Measurements from ENCODE around the gene DBP. TPM values are rescaled to one million over a fixed set of nuclear protein-coding genes. Genes with fewer than 3 reads are reported as not detected.

Gene DBP
- total RNA-seq, 8 experiments from 2014 or later, result 3.3 to 19.6 (median 10.4) TPM

DNA sequence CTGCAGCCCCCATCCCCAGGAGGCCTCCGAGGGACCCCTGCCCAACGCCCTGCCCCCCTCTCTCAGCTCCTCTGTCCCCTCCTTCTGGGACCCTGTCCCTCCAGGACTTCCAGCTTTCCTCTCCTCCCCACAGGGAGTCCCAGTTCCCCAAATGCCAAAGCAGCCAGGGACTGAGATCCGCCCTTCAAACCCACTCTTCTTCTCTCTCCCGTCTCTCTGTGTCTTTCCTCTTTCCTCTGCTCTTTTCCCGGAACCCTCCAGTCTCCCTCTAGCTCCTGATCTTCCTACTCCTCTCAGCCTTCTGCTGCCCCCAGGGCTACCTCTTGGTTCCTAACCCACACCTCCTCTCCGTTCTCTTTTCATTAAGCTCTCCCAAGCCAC is 8.4 kb upstream of the DBP start:
- ATAC-seq (replicated peaks in 6 of 8), result peak in 5 of 8 experiments; percentile 3 to 25 (median 5)
- WGBS, 10 experiments, result 0% methylated on average over 1 to 3 of the region's 6 CpGs; no CpG with 5 or more reads in 4 of the 10 experiments
- in situ Hi-C loops (cut with MboI; ENCODE audit: low pct_unique_long_range_greater_than_20kb in 2 of 9, low sequenced_read_pairs in 9 of 9, unreplicated experiment in 9 of 9), result loop anchor here in 1 of 9 experiments (25.0 kb wide), 1 partner anchor 317 kb away; the partner anchor contains the start of genes BAX and FTL
- Histone ChIP-seq H3K4me1 (replicated peaks in 1 of 2) (peaks cover 4 to 5% of the 10 kb centered on the region in 2 donors), H3K4me3 (peak overlapping the region; percentile 42 to 54 (median 50)), H3K27ac (peak overlapping the region; percentile 81 to 85)

DNA sequence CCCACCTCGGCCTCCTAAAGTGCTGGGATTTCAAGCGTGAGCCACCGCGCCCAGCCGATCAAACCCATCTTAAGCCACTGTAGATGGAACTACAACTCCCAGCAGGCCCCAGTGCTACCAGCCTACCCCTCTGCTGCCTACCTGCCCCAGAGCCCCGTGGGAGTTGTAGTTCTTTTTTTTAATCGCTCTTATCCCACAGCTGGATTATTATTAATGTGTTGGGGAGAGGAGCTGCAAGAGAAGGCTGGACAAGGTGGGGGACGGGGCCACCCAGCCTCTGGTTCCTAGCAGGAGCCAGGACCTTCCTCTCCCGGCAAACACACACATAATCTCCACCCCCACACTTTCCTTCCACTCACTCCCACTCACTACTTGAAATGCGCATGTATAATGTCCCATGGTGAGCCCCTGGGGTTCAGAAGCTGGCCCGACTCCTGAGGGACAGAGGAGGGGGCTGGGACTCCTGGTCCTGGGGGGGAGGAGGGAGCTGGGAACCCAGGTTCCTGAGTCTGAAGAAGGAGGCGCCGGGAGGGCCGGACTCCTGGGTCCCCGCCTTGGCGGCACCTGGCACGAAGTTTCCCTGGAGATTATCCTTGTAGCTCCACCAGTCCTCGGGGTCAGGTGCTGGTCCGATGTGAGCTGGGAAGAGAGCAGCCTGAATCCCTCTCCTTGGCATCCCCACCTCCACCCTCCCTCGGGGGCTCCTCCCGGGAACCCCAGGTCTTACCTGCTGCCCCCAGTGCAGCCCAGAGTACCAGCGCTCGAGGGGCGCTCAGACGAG is 7.8 kb upstream of the DBP start:
- Histone ChIP-seq H3K4me3 (peak overlapping the region; percentile 42 to 54 (median 50)), H3K4me1 (replicated peaks in 1 of 2) (peaks cover 4 to 5% of the 10 kb centered on the region in 2 donors), H3K27ac (peak overlapping the region; percentile 81 to 85)
- in situ Hi-C loops (cut with MboI; ENCODE audit: low pct_unique_long_range_greater_than_20kb in 2 of 9, low sequenced_read_pairs in 9 of 9, unreplicated experiment in 9 of 9), result loop anchor here in 1 of 9 experiments (25.0 kb wide), 1 partner anchor 317 kb away; the partner anchor contains the start of genes BAX and FTL
- ATAC-seq (replicated peaks in 6 of 8), result peak; percentile 38 to 69 (median 52)
- 0 to 20% (median 0%) methylated on average over 1 to 6 of the region's 25 CpGs; no CpG with 5 or more reads in 4 of the 10 experiments for WGBS, 10 experiments

DNA sequence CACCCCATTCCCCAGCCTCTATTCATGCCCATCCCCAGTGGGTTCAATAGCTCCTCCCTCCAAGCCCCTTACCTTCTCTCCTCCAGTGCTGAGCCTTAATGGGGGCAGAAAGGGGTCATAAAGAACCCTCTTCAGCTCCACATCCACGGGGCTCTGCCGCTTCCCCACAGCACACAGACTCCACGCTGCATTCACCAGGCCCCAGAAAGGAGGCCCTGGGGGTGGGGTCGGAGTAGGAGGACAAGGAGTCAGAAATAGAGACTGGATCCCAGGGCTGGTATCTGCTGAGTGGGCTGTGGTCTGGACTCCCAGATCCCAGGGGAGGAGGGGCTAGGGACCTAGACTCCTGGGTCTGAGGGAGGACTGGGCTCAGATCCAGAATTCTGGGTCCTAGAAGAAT is 7.2 kb upstream of the DBP start:
- H3K4me1 ChIP-seq (replicated peaks in 1 of 2), result peaks cover 4 to 5% of the 10 kb centered on the region in 2 donors
- ATAC-seq (replicated peaks in 6 of 8), result no peak
- 60% methylated on average over 1 of the region's 4 CpGs; no CpG with 5 or more reads in 9 of the 10 experiments for WGBS, 10 experiments
- no peak overlapping the region for H3K27ac ChIP-seq
- H3K4me3 ChIP-seq, result peak overlapping the region; percentile 42 to 54 (median 50)
- in situ Hi-C loops (cut with MboI; ENCODE audit: low pct_unique_long_range_greater_than_20kb in 2 of 9, low sequenced_read_pairs in 9 of 9, unreplicated experiment in 9 of 9), result loop anchor here in 1 of 9 experiments (25.0 kb wide), 1 partner anchor 318 kb away; the partner anchor contains the start of genes BAX and FTL

DNA sequence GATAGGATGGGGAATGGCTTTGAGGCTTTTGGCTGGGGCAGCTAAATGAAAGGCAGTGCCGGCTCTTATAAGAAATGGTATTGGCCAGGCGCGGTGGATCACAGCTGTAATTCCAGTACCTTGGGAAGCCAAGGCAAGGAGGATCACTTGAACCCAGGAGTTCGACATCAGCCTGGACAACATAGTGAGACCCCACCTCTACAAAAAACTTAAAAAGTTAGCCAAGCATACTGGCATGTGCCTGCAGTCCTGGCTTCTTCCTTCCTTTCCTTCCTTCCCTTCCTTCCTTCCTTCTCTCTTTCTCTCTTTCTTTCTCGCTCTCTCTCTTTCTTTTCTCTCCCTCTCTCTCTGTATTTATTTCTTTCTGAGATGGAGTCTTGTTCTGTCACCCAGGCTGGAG is 5.7 kb upstream of the DBP start:
- ATAC-seq (replicated peaks in 6 of 8), result no peak
- WGBS, 10 experiments, result 50 to 100% (median 86%) methylated on average over 1 to 5 of the region's 5 CpGs; no CpG with 5 or more reads in 3 of the 10 experiments
- in situ Hi-C loops (cut with MboI; ENCODE audit: low pct_unique_long_range_greater_than_20kb in 2 of 9, low sequenced_read_pairs in 9 of 9, unreplicated experiment in 9 of 9), result loop anchor here in 1 of 9 experiments (25.0 kb wide), 1 partner anchor 319 kb away; the partner anchor contains the start of genes BAX and FTL
- H3K4me1 ChIP-seq (replicated peaks in 1 of 2), result peaks cover 10 to 11% of the 10 kb centered on the region in 2 donors
- H3K27ac ChIP-seq, result no peak overlapping the region
- no peak overlapping the region for H3K4me3 ChIP-seq

DNA sequence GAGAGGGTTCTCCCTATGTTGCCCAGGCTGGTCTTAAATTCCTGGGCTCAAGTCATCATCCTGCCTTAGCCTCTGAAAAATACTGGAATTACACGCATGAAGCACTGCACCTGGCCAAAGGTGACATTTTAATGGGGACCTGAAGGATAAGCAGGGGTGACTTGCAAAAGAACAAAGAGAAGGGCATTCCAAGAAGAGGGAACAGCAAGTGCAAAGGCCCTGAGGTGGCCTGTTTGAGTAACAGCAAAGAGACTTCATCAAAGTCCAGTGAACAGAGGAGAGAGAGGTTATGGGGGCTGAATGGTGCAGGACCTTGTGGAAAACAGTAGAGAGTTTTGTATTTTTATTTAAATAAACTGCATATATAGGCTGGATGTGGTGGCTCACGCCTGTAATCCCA is 4.7 kb upstream of the DBP start:
- WGBS, 10 experiments, result 20 to 100% (median 96%) methylated on average over 1 to 2 of the region's 2 CpGs; no CpG with 5 or more reads in 5 of the 10 experiments
- in situ Hi-C loops (cut with MboI; ENCODE audit: low pct_unique_long_range_greater_than_20kb in 2 of 9, low sequenced_read_pairs in 9 of 9, unreplicated experiment in 9 of 9), result loop anchor here in 1 of 9 experiments (25.0 kb wide), 1 partner anchor 320 kb away; the partner anchor contains the start of genes BAX and FTL
- H3K4me1 ChIP-seq (replicated peaks in 1 of 2), result peaks cover 10 to 11% of the 10 kb centered on the region in 2 donors
- no peak for ATAC-seq (replicated peaks in 6 of 8)
- no peak overlapping the region for H3K4me3 ChIP-seq
- no peak overlapping the region for H3K27ac ChIP-seq

DNA sequence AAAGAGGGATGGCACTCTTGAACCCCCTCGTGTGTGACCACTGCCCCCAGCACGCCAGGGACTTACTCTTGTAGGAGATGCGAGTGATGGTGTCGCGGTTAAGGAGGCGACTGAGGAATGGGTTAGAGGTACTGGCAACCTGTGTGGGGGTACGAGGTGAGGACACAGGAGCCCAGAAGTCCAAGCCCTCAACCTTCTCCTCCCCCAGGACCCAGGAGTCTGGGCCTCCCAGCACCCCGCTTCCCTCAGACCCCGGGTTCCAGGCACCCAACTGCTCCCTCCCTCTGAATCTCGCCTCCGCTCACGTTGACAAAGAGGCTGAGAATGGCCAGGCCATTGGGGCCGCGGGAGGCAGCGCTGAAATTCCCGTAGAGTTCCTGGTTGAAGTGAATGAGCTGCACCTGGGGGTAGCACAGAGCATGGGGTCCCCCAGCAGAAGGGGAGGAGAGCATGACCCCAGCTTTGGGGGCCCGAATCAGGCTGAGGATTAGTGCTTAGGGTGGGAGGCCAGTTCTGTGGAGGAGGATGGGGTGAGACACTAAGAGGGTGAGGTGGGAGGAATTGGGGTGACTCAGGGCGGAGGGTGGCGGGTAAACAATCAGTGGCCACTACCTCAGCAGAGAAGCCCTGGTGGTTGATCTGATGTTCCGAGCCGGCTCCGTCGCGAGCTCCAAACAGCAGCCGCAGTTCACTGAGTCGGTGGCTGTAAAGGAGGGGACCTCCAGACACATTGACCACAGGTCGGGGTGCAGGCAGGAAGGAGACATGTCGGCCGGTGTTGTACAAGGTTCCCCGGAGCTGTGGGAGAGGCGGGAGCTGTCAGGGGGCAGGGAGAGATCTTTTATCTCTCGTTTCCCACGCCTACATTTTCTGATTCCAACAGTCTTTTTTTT is 2.5 kb upstream of the DBP start:
- no peak for ATAC-seq (replicated peaks in 6 of 8)
- in situ Hi-C loops (cut with MboI; ENCODE audit: low pct_unique_long_range_greater_than_20kb in 2 of 9, low sequenced_read_pairs in 9 of 9, unreplicated experiment in 9 of 9), result loop anchor here in 1 of 9 experiments (25.0 kb wide), 1 partner anchor 323 kb away; the partner anchor contains the start of genes BAX and FTL
- H3K27ac ChIP-seq, result no peak overlapping the region
- WGBS, 10 experiments, result 42 to 100% (median 95%) methylated on average over 1 to 22 of the region's 33 CpGs; no CpG with 5 or more reads in 5 of the 10 experiments
- H3K4me3 ChIP-seq, result no peak overlapping the region
- H3K4me1 ChIP-seq (replicated peaks in 1 of 2), result peaks cover 14% of the 10 kb centered on the region in 2 donors

DNA sequence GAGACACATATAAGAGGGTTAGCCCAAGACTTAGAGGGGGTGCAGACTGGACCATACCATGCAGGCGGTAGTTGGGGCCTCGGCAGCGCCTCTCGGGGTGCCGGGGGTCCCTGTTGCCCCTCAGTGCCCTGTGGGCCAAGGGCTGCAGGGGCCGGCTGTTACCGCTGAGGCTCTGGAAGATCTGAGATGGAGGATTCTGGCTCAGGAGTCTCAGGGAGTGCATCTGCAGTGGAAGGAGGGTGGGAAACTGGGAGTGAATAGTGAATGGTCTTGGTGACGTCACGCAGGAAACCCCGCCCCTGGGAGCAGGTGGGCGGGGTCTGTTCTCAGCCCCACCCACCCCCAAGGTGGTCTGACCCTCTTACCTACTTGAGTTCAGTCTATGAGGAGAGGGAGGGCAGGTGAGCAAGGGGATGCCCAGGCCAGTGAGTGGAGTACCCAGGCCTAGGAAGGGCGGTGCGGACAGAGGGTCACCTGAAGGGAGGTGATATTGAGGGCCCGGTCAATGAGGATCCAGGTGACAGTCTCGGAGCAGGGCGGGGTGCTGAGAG is 1.7 kb upstream of the DBP start:
- in situ Hi-C loops (cut with MboI; ENCODE audit: low pct_unique_long_range_greater_than_20kb in 2 of 9, low sequenced_read_pairs in 9 of 9, unreplicated experiment in 9 of 9), result loop anchor here in 1 of 9 experiments (25.0 kb wide), 1 partner anchor 323 kb away; the partner anchor contains the start of genes BAX and FTL
- ATAC-seq (replicated peaks in 6 of 8), result no peak

DNA sequence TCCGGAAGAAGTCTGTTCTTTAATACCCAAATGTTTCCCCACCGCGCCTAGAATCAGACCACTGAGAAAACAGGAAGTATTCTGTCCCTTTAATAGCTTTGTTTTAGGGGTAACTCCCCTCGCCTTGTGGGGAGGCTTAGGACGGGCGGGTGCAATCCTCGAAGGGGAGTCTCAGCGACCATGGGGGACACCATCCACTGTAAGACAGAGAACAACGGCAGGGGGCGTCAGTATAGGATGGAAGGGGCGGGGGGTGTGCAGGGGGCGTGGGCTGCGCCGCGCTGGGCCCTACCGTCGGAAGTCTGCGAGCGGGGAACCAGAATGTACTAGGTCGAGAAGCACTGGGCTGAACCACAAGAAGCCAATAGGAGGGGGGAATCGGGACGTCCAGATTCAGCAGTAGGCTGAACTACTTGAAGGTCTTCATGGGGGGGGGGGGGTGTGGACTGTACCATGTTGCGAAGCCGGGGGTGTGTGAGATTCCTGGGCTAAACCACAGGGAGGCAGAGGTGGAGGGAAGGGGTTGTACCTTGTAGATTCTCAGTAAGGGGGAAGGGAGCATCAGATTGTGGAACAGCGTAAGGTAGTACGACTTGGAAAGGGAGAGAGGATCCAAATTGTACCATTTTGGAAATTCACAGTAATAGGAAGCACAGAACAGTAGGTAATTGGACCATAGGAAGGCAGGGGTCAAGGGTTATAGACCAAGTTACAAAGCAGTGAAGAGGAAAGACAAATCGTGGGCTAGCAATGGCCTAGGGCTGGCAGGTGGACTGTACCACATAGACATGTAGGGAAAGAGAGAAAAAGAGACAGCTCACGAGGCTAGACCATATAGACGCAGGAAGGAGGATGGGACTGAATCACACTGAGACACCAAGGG is 1.0 kb upstream of the DBP start:
- Histone ChIP-seq H3K4me3 (peak overlapping the region; percentile 37 to 68 (median 59)), H3K27ac (peak overlapping the region; percentile 93 to 95), H3K4me1 (replicated peaks in 1 of 2) (peaks cover 21 to 22% of the 10 kb centered on the region in 2 donors)
- WGBS, 10 experiments, result 0 to 52% (median 0%) methylated on average over 1 to 10 of the region's 29 CpGs; no CpG with 5 or more reads in 5 of the 10 experiments
- in situ Hi-C loops (cut with MboI; ENCODE audit: low pct_unique_long_range_greater_than_20kb in 2 of 9, low sequenced_read_pairs in 9 of 9, unreplicated experiment in 9 of 9), result loop anchor here in 1 of 9 experiments (25.0 kb wide), 1 partner anchor 324 kb away; the partner anchor contains the start of genes BAX and FTL
- ATAC-seq (replicated peaks in 6 of 8), result peak; percentile 23 to 44 (median 32)

More for the DNA sequence above, 1.7 kb upstream of the DBP start:
- Histone ChIP-seq H3K4me1 (replicated peaks in 1 of 2) (peaks cover 15% of the 10 kb centered on the region in 2 donors), H3K4me3 (no peak overlapping the region), H3K27ac (peak overlapping the region; percentile 74 to 93)
- WGBS, 10 experiments, result 60 to 100% (median 85%) methylated on average over 1 to 10 of the region's 16 CpGs; no CpG with 5 or more reads in 6 of the 10 experiments

DNA sequence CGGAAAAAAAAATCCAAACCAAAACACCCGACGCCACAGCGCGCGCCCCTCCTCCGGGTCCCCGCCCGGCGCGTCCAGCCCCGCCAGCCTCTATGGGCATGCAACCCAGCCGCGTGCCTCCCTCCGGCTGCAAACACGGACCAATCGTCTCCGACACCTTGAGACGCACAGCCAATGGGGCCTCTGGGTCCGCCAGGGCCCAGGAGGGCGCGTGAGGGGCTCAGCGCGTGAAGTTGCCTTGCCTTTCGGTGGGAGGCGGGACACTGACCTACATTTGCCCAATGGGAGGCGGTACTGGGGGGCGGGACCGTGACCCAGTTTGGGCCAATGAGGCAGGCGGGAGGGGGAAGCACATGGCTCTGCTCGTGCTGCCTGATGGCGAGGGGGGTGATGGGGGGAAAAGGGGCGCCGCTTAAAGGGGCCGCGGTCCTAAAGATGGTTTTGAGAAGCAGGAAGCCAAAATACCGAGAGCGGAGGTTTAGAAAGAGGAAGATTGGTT is 319 bp upstream of the DBP start:
- H3K27ac ChIP-seq, result peak overlapping the region; percentile 93 to 95
- H3K4me1 ChIP-seq (replicated peaks in 1 of 2), result peaks cover 21 to 23% of the 10 kb centered on the region in 2 donors
- WGBS, 10 experiments, result 0% methylated on average over 2 to 8 of the region's 38 CpGs; no CpG with 5 or more reads in 8 of the 10 experiments
- in situ Hi-C loops (cut with MboI; ENCODE audit: low pct_unique_long_range_greater_than_20kb in 2 of 9, low sequenced_read_pairs in 9 of 9, unreplicated experiment in 9 of 9), result loop anchor here in 1 of 9 experiments (25.0 kb wide), 1 partner anchor 325 kb away; the partner anchor contains the start of genes BAX and FTL
- peak; percentile 73 to 83 (median 79) for ATAC-seq (replicated peaks in 6 of 8)
- peak overlapping the region; percentile 45 to 68 (median 59) for H3K4me3 ChIP-seq

DNA sequence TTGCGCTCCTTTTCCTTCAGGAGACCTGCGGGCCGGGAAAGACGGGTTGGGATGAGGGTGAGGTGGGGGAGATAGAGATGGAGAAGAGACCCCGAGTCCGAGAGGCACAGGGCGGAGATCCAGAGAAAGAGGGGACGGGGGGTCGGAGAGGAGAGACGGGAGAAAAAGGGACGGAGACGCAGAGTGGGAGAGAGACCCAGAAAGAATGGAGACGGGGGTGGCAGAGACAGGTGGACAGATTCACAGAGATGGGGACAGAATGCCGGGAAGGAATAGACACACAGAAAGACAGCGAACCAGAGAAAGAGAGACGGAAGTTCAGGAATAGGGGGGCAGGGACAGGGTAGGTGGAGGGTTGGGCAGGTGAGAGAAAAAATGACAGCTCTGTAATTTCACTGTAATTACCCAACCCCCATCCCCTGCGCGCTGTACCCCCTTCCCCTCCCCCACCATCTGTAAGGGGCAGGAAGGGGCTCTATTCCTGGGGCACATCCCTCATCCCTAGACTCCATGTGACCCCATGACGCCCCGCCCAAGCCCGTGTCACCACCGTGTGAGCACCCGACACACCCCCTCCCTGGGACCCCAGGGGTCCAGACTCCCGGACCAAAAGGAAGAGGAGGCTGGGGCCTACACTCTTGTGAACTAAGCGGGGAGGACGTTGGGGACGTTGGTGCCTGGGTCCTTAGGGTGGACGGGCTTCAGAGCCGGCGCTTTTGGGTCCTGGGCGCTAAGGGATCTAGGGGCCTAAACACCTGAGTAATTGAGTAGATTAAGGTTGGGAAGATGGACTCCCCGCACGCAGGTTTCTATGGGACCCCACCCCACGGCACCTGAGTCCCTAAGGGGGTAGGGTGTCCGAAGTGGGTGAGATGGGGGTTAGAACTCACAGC is 967 bp downstream of the DBP start:
- peaks cover 34 to 35% of the 10 kb centered on the region in 2 donors for H3K4me1 ChIP-seq (replicated peaks in 1 of 2)
- ATAC-seq (replicated peaks in 6 of 8), result peak in 1 of 8 experiments; percentile 2
- H3K27ac ChIP-seq, result peak overlapping the region; percentile 52 to 64
- peak overlapping the region; percentile 45 to 68 (median 59) for H3K4me3 ChIP-seq
- in situ Hi-C loops (cut with MboI; ENCODE audit: low pct_unique_long_range_greater_than_20kb in 2 of 9, low sequenced_read_pairs in 9 of 9, unreplicated experiment in 9 of 9), result loop anchor here in 1 of 9 experiments (25.0 kb wide), 1 partner anchor 326 kb away; the partner anchor contains the start of genes BAX and FTL
- WGBS, 10 experiments, result 0 to 23% (median 5%) methylated on average over 1 to 11 of the region's 35 CpGs; no CpG with 5 or more reads in 1 of the 10 experiments
